Measurements from ENCODE around the gene DRICH1. TPM values are rescaled to one million over a fixed set of nuclear protein-coding genes. Genes with fewer than 3 reads are reported as not detected.
"Not testable (repeated sequence)": the region's sequence is repeated elsewhere in the genome, so short reads cannot be mapped to it uniquely, and the experiment has no call there.

The DRICH1 gene
- total RNA-seq, 4 donors from 2014 or later, result 1.3 TPM; not detected in 3

DNA sequence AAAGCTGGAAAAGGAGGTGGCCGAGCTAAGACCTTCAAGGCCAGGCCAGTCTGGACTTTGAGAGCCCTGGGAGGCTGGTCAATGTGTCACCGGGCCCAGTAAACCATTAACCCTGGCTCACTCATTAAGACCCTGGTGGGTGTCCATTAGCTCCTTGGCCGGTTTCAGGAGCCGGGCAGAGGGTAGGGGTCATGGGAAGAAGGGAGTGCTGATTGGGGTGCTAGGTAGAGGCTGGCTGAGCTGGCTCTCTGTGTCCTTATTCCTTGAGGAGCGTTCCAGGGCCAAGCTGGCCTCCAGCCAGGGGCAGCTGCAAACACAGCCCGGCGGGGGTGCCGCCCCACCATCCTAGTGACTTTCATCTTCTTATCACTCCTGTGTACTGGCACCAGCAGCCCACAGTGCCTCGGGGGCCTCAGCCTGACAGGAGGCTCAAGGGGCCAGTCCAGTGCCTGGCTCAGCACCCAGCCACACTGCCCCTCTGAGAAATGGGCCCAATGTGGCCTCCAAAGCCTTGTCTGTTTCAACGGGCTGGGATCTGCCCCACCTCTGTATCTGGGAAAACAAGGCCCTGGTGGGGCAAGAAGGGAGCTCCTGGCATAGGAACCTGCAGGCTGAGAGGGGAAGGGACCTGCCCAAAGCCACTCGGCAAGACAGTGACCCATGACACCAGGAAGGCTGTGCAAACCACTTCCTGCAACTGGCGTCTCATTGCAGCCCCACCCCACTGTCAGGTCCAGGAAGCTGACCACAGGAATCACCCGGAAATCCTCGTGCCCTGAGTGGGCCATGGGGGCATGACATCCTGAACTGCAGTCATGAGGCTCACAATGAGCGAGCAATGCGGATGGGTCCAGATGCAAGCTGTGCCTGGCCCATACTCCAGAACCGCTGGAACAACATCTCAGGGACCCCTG lies 43.6 kb upstream of the DRICH1 start:
- DNase-seq (ENCODE audit: low spot score in 2 of 2), result peak; percentile 45 to 46
- no peaks in the 10 kb centered on the region for H3K27me3 ChIP-seq
- H3K4me1 ChIP-seq, result no peaks in the 10 kb centered on the region
- WGBS, result 84% methylated on average over 5 of the region's 17 CpGs
- H3K27ac ChIP-seq, result no peak overlapping the region
- H3K4me3 ChIP-seq, result no peak overlapping the region
- TF ChIP-seq POLR2A (IDR thresholded peaks at IDR 0.05), result no peak
- no peak for TF ChIP-seq POLR2AphosphoS5 (IDR thresholded peaks at IDR 0.05)
- no peak for TF ChIP-seq EP300 (IDR thresholded peaks at IDR 0.05)
- TF ChIP-seq, protein P1, sequence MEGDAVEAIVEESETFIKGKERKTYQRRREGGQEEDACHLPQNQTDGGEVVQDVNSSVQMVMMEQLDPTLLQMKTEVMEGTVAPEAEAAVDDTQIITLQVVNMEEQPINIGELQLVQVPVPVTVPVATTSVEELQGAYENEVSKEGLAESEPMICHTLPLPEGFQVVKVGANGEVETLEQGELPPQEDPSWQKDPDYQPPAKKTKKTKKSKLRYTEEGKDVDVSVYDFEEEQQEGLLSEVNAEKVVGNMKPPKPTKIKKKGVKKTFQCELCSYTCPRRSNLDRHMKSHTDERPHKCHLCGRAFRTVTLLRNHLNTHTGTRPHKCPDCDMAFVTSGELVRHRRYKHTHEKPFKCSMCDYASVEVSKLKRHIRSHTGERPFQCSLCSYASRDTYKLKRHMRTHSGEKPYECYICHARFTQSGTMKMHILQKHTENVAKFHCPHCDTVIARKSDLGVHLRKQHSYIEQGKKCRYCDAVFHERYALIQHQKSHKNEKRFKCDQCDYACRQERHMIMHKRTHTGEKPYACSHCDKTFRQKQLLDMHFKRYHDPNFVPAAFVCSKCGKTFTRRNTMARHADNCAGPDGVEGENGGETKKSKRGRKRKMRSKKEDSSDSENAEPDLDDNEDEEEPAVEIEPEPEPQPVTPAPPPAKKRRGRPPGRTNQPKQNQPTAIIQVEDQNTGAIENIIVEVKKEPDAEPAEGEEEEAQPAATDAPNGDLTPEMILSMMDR (IDR thresholded peaks at IDR 0.05), result no peak
- H3K36me3 ChIP-seq, result peaks cover 9% of the 10 kb centered on the region
- no peaks in the 10 kb centered on the region for H3K9me3 ChIP-seq

DNA sequence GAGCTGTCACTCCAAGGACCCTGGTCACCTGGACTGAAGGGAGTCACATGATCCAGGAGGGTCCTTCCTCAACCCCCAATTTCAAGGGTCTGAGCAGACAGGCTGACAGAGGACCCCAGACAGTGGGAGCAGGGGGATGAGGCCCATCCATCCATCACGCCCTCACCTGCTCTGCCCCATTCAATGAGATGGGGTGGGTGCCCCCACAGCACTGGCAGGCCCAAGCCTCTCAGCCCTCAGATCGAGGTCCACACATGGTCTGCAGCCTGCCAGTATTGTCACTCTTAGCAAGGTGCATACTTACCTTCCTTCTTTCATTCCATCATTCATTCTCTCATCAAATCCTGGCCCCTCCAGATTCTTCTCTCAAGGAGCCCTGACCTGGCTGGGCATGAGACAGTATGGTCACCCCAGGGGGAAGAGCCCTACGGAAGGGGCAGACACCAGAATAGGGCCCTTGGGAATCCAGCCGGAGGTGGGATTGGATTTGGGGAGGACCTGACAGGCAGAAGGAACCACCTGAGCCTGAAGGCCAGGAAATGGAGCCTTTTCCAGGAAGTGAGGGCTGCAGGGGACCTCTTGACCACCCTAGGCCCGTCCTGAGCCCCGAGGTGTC lies 42.9 kb upstream of the DRICH1 start:
- H3K4me1 ChIP-seq, H3K4me3 ChIP-seq, H3K27ac ChIP-seq, H3K36me3 ChIP-seq, H3K9me3 ChIP-seq, H3K27me3 ChIP-seq: not testable (repeated sequence)
- 96% methylated on average over 6 of the region's 6 CpGs for WGBS
- peak in 1 of 2 donors; percentile 25 for DNase-seq (ENCODE audit: low spot score in 2 of 2)

DNA sequence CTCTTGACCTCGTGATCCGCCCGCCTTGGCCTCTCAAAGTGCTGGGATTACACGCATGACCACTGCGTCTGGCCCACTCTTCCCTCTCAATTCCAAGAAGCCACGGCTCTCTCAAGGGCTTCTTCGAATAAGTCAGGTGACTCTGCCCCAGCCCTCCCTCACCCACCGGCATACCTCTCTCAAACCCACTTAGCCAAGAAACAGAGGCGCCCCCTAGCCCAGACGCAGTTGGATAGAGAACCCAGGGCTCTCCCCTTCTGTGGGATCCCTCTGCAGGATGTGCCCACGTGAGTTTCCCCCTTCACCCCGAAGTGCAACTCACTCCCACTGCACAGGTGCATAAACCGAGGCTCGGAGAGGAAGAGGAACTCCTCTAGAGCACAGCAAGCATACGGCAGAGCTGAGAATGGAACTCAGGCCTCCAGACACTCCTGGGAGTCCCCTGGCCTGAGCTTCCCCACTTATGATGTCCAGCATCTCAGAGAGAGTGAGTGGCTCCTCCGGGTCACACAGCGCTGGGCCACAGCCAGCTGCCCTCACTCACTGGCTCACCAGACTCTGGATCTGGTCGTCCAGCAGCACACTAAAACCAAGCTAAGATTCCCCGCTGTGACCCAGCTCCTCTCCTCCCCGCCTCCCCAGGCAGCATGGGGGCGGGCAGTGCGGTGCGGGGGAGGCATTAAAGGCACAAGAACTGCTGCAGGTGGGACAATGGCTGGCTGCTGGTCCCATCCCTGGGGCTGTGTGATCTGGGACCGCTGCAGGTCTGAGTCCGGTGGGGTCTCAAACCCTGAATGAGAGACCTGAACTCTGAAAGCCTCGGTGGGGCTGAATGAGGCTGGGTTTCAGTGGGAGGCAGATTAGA lies 41.9 kb upstream of the DRICH1 start:
- no peaks in the 10 kb centered on the region for H3K9me3 ChIP-seq
- no peaks in the 10 kb centered on the region for H3K4me1 ChIP-seq
- H3K27ac ChIP-seq, result no peak overlapping the region
- TF ChIP-seq EP300 (IDR thresholded peaks at IDR 0.05) (no peak), POLR2AphosphoS5 (IDR thresholded peaks at IDR 0.05) (no peak), POLR2A (IDR thresholded peaks at IDR 0.05) (no peak)
- TF ChIP-seq, protein P1 (IDR thresholded peaks at IDR 0.05), result no peak
- no peaks in the 10 kb centered on the region for H3K36me3 ChIP-seq
- no peaks in the 10 kb centered on the region for H3K27me3 ChIP-seq
- 88% methylated on average over 24 of the region's 26 CpGs for WGBS
- no peak for DNase-seq (ENCODE audit: low spot score in 2 of 2)
- no peak overlapping the region for H3K4me3 ChIP-seq

DNA sequence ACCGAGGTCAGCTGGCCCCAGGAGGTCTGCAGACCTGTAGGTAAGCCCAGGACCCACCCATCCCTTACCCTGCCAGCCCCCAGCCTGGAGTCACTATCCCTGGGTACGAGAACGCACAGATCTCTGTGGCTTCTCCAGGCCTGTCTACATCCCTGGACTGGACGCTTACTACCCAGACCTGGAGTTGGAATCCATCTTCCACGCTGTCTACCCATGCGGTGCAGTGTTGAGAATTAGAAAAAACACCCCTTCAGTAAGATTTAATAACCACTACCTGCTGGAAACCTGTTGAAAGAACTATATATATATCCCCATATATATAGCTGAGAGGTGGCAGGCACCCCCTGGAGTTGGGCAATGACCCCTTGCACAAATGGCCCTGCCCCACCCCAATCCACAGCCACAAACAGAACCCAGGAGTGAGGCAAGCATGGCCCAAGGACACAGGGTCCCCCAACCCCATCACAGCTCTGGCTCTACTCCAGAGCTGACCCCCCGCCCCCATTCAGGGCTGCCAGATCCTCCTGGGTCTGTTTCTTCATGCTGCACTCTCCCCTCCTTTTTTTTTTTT lies 41.0 kb upstream of the DRICH1 start:
- TF ChIP-seq, protein P1 (IDR thresholded peaks at IDR 0.05), result no peak
- TF ChIP-seq POLR2AphosphoS5 (IDR thresholded peaks at IDR 0.05), result no peak
- no peak for TF ChIP-seq EP300 (IDR thresholded peaks at IDR 0.05)
- no peak for TF ChIP-seq POLR2A (IDR thresholded peaks at IDR 0.05)
- no peak overlapping the region for H3K4me3 ChIP-seq
- H3K27ac ChIP-seq, result no peak overlapping the region
- H3K36me3 ChIP-seq, result no peaks in the 10 kb centered on the region
- no peaks in the 10 kb centered on the region for H3K9me3 ChIP-seq
- no peaks in the 10 kb centered on the region for H3K27me3 ChIP-seq
- WGBS, result 95% methylated on average over 6 of the region's 7 CpGs
- DNase-seq (ENCODE audit: low spot score in 2 of 2), result no peak
- H3K4me1 ChIP-seq, result no peaks in the 10 kb centered on the region

DNA sequence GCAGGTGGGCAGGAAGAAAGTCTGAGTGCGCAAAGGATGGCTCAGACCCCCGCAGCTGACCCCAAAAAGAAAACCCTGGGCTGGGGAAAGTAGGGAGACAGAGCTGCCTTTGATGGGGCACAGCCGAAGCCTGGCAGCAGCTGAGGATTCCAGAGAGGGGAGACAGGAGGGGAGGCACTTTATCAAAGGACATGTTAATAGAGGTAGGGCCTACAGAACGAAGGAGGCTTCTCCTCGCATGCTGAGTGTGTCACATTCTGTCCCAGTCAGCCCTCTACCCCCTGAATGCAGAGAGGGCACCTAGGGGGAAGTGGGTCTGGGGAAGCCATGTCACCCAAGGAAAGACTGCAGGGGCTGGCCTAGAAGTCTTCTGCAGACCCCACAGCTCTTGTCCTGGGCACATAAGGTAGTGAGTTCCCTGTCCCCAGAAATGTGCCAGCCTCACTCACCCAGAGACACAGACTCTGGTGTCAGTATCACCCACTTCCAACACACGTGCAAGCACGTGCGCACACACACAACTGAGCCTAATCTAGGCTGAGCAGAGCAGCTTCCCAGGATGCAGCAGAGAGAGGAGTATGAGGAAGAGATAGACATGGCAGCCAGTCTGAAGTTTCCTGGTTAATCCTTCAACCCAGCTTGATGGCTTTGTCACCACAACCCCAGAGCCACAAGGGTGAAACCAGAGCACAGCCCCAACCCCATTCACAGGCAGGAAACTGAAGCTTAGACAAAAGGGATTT lies 40.4 kb upstream of the DRICH1 start:
- not testable (repeated sequence) for DNase-seq (ENCODE audit: low spot score in 2 of 2)
- 92% methylated on average over 8 of the region's 8 CpGs for WGBS

DNA sequence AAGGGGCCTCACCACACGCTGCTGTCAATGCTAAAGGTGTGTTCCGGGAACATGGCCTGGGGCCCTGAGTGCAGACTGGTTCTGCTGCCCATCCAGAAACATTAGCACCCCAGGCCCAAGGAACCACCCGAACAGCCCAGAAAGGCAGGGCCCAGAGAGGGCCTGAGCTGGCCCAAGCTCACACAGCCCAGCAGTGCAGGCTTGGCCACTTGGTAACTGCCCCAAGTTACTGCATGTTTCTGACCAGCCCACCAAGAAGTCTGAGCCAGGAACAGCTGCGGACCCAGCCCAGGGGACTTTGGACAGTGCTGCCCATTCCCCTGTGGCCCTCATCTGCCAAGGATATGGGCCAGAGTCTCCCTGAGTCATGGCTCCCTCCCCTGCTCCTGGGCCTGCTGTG lies 39.3 kb upstream of the DRICH1 start:
- H3K9me3 ChIP-seq; DNase-seq (ENCODE audit: low spot score in 2 of 2); H3K36me3 ChIP-seq; H3K27me3 ChIP-seq; H3K4me1 ChIP-seq; H3K27ac ChIP-seq; H3K4me3 ChIP-seq: not testable (repeated sequence)
- no CpG with 5 or more reads among the region's 4 CpGs for WGBS

More for the DNA sequence above, 40.4 kb upstream of the DRICH1 start:
- H3K9me3 ChIP-seq, H3K4me3 ChIP-seq, H3K27ac ChIP-seq, H3K27me3 ChIP-seq, H3K36me3 ChIP-seq, H3K4me1 ChIP-seq: not testable (repeated sequence)
